Peyer's patch (tissue), 4 donors: ENCODE measurements around the gene AGPAT2.

ENCODE experiments used
- CTCF ChIP-seq, 6 experiments: fragments of 450-650 bp in 4 of 6; fragments of 200-600 bp in 2 of 6; sonication (generic) in 1 of 6; IDR thresholded peaks; one replicate each; pipeline ENCODE4 v1.5.1; 2017 to 2019; ENCODE audit warnings: antibody characterized with exemption in 6 of 6, mild to moderate bottlenecking in 3 of 6, moderate library complexity in 1 of 6
- POLR2A ChIP-seq, 2 donors: fragments of 450-650 bp; IDR thresholded peaks; one replicate each; pipeline ENCODE4 v1.5.1; 2017; ENCODE audit warnings: antibody characterized with exemption in 2 of 2, mild to moderate bottlenecking in 2 of 2, moderate library complexity in 2 of 2

- TF ChIP-seq CTCF (IDR thresholded peaks at IDR 0.05) (no peak), POLR2A (IDR thresholded peaks at IDR 0.05) (no peak)
Measured at GRCh38 chr9:136697821-136698526, 10.7 kb upstream of the AGPAT2 start.
